Measurements from ENCODE around the gene SCUBE1.

DNA sequence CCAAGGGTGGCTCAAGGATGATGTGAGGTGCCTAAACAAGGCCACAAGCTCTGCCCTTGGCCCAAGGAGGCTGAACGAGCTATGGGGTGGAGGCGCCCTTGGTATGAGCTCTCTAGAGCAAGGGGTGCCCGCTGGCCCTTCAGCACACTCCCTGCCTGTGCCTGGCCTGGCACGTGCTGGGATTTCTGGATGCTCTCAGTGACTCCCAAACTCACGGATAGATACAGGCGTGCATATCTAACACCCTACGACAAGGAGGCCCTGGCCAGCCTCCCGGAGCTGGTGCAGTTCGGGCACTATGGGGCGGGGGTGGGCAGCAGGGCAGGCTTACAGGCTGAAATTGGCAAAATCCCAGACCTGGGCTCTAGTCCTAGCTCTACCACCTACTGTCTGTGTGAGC is 30.6 kb downstream of the SCUBE1 start:
- no peak for TF ChIP-seq POLR2A (IDR thresholded peaks at IDR 0.05; ENCODE audit: low read depth, low read length)
- no peak for TF ChIP-seq RAD21 (IDR thresholded peaks at IDR 0.05; ENCODE audit: low read length)
- no peak for TF ChIP-seq FOS (IDR thresholded peaks at IDR 0.05; ENCODE audit: low read depth, low read length)
- no peak for TF ChIP-seq CTCF (conservative IDR thresholded peaks at IDR 0.05; ENCODE audit: low read depth, low read length)
- no peak for TF ChIP-seq MAFK (IDR thresholded peaks at IDR 0.05; ENCODE audit: low read depth, low read length)
- TF ChIP-seq, protein P1, sequence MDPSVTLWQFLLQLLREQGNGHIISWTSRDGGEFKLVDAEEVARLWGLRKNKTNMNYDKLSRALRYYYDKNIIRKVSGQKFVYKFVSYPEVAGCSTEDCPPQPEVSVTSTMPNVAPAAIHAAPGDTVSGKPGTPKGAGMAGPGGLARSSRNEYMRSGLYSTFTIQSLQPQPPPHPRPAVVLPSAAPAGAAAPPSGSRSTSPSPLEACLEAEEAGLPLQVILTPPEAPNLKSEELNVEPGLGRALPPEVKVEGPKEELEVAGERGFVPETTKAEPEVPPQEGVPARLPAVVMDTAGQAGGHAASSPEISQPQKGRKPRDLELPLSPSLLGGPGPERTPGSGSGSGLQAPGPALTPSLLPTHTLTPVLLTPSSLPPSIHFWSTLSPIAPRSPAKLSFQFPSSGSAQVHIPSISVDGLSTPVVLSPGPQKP (IDR thresholded peaks at IDR 0.05; ENCODE audit: borderline replicate concordance, low read depth, low read length): no peak
- TF ChIP-seq RFX5 (IDR thresholded peaks at IDR 0.05; ENCODE audit: low read depth, low read length): no peak
- TF ChIP-seq RCOR1 (IDR thresholded peaks at IDR 0.05; ENCODE audit: insufficient replicate concordance, low read length): no peak
- TF ChIP-seq BHLHE40 (IDR thresholded peaks at IDR 0.05; ENCODE audit: low read depth, low read length): no peak
- TF ChIP-seq CEBPB (IDR thresholded peaks at IDR 0.05; ENCODE audit: low read depth, low read length): no peak
- no peak for TF ChIP-seq MXI1 (IDR thresholded peaks at IDR 0.05; ENCODE audit: borderline replicate concordance, low read depth, low read length)

Data from IMR-90 (cell line).